Activated CD4-positive, alpha-beta T cell treated with anti-CD3 and anti-CD28 coated beads for 24 hours (primary cell): ENCODE results near the gene SEMA6B.
"Not testable (repeated sequence)": the region's sequence is repeated elsewhere in the genome, so short reads cannot be mapped to it uniquely, and the experiment has no call there.

Source experiments
- DNase-seq, 2 donors: peaks; one replicate each; pipeline ENCODE4 v3.0.0-alpha.2; 2020; ENCODE audit warnings: low read depth in 2 of 2

Gene SEMA6B

DNA sequence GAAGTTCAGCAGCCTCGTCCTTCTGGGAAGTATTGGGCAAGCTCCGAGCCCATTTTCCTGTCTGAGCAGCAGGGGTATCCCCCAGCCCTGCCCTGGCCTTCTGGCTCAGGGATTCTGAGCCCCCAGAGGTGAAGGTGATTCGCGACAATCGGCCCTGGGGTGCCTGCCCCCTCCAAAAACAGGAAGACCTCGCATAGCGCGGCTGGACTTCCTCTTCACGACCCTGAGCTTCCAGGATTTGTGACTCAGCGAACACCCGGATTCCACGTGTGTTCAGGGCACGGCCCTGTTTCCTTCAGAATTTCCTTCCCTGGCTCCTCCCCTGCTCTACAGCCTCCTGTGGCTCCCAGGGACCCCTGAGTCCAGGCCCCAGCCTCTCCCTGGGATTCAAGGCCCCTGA lies at the start of gene SEMA6B:
Gene SEMA6B, minus strand, starts transcription at position 116 of the 400 bp plus-strand sequence. CDS start 1,227 bp downstream, outside the sequence.
- DNase-seq, result no peak

DNA sequence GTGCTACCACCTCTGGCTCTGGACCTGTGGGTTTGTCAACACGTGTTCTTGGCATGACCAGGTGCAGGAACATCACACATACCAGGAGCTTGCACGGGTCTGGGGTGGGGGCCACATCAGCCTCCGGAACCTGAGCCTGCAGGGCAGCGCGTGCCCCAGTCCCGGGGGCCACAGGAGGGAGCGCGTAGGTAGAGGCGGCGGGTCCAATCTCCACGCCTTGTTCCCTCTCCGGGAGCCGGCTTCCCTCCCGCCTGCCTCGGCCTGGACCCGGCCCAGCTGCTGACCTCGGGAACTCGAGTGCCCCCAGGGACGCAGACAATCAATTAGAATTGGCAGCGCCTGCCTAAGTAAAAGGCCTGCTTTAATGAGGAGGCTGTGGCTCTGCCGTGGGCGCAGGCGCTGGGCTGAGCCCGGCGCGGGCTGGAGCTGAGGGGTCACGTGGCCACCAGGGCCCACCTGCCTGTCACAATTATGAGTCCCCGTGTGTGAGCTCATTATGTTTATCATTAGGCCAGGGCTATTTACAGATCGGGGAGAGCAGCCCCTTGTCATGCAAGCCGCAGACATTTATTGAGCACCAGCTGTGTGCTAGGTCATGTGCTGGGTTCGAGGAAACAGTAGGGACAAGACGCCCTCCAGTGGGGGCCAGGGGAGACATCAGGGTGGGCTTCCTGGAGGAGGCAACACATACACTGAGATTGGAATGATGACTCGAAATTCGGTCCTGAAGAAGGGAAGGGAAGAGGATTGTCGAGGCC lies 47.6 kb upstream of the SEMA6B start:
- DNase-seq, result no peak

DNA sequence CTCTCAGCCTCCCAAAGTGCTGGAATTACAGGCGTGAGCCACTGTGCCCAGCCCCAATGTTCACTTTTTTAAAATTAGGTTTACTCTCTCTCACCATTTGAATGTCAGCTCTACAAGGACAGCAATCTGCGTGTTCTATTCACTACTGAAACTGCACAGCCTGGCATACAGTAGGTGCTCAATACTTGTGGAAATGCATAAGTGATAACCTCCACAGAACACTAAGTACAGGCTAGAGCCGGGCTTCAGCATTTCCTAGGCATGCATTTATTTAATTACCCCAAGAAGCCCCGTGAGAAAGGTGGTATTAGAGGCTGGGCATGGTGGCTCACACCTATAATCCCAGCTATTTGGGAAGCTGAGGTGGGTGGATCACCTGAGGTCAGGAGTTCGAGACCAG lies 46.7 kb upstream of the SEMA6B start:
- DNase-seq, result no peak

- DNase-seq, result no peak
Measured at GRCh38 chr19:4604912-4605311, 45.4 kb upstream of the SEMA6B start.

GRCh38 chr19:4602915-4603314 lies 43.4 kb upstream of the SEMA6B start:
- DNase-seq, result no peak

GRCh38 chr19:4602173-4602788 lies 42.8 kb upstream of the SEMA6B start:
- DNase-seq, result no peak

DNA sequence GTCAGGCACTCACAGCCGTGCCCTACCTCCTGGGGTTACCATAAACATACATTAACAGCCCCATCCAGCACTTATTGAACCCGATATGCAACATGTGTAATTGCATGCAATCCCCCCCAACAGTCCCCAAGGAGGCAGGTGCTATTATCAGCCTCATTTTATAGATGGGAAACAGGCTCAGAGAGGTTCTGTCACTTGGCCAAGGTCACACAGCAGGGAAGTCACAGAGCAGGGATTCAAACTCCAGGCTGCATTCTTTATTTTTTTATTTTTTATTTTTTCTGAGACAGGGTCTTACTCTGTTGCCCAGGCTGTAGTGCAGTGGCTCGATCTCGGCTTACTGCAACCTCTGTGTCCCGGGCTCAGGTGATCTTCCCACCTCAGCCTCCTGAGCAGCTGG lies 41.4 kb upstream of the SEMA6B start:
- DNase-seq, result no peak

DNA sequence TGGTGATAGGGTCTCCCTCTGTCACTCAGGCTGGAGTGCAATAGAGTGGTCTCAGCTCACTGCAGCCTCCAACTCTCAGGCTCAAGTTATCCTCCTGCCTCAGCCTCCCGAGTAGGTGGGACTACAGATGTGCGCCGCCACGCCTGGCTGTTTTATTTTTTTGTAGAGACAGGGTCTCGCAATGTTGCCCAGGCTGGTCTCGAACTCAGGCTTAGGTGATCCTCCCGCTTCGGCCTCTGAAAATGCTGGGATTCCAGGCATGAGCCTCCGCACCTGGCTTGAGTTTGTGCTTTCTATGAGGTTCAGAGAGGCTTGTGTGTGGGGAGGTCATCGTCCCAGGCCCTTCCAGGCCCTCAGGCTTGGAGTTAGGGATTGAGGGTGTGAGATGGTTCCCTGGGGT lies 40.6 kb upstream of the SEMA6B start:
- DNase-seq, result no peak

GRCh38 chr19:4598712-4599111 lies 39.2 kb upstream of the SEMA6B start:
- no peak for DNase-seq

GRCh38 chr19:4597975-4598671 lies 38.6 kb upstream of the SEMA6B start:
- DNase-seq, result peak; percentile 15 to 40

DNA sequence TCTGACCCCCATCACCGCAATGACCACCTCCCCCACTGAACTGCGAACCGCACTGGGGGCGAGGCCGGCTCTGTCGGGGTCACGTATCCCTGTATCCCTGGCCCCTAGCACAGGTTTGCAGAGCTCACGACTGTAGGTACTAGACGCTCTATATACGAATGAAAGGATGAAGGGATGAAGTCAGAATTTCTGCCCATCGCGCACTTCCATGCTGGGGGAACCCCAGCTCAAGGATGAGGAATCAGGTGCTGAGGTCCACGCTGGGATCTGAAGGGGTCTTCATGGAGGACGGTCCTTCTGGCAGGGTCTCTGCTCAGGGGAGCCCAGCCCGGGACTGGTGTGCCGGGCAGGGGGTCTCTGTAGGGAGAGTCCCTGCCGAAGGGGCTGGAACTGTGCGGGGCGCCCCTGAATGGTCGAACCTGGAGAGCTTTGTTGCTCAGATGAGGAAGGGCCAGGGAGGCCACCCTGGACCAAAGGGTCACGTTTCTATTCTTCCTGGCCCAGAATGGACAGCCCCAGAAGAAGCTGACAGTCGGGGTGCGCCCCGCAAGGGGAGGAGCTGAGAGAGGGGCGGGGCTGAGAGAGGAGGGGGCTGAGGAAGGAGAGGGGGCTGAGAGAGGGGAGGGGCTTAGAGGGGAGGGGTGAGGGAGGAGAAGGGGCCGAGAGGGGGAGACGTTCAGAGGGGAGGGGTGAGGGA lies 37.9 kb upstream of the SEMA6B start:
- DNase-seq, result no peak

GRCh38 chr19:4596033-4596904 lies 36.8 kb upstream of the SEMA6B start:
- DNase-seq, result no peak

DNA sequence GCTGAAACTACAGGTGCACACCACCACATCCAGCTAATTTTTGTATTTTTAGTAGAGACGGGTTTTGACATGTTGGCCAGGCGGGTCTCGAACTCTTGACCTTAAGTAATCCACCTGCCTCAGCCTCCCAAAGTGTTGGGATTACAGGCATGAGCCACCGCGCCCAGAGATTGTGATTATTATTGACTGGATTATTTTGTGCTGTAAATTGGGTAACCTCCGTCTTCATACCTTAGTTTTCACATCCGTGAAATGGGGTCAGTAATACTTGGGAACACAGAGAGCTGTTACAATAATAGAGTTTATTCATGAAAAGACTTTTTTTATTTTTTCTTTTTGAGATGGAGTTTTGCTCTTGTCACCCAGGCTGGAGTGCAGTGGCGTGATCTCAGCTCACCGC lies 35.7 kb upstream of the SEMA6B start:
- not testable (repeated sequence) for DNase-seq

DNA sequence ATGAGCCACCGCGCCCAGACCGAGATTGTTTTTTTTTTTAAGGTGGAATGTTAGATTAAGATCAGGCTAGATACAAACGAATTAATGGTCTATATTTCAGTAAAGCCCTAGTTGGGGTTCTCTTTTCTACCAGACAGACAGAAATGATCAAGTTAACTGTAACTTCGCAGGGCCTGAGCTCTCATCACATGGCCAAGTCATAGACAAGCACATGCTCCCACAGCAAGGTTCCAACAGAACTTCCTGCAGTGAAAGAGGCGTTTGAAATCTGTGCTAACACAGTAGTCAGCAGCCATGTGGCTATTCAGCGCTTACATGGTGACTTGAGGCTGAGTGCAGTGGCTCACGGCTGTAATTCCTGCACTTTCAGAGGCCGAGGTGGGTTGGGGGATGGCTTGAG lies 34.7 kb upstream of the SEMA6B start:
- DNase-seq, result no peak

DNA sequence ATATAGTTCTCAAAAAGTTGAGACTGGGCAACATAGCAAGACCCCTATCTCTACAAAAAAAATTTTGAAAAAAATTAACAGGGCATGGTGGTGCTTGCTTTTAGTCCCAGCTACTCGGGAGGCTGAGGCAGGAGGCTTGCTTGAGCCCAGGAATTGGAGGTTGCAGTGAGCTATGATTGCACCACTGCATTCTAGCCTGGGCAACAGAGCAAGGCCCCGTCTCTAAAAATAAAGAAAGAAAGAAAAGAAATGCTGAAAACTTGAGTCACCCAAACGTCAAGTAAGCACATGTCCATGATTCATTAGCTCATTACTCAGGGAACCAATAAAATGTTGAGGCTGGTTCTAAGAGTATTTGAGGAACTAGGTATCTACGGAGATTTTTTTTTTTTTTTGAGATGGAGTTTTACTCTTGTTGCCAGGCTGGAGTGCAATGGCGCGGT lies 33.9 kb upstream of the SEMA6B start:
- no peak for DNase-seq

- no peak for DNase-seq
Measured at GRCh38 chr19:4592445-4592844, 33.0 kb upstream of the SEMA6B start.

DNA sequence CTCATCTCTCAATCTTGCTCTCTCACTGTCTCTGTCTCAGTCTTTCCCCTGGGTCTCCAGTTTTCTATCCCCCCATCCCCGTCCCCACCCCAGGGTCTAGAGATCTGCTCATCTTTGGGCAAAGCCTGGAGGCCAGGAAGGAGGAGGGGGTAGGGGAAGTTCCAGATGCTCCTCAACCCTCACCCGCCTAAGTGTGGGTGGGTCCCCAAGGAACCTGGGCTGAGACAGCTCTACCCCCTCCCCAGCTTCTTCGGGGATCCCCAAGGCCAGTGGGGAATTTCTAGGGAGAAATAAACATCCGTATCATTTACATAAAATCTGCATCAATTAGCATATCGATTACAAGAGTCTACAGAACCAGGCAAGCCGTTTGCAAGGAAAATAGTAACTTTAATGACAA lies 31.8 kb upstream of the SEMA6B start:
- DNase-seq, result no peak

DNA sequence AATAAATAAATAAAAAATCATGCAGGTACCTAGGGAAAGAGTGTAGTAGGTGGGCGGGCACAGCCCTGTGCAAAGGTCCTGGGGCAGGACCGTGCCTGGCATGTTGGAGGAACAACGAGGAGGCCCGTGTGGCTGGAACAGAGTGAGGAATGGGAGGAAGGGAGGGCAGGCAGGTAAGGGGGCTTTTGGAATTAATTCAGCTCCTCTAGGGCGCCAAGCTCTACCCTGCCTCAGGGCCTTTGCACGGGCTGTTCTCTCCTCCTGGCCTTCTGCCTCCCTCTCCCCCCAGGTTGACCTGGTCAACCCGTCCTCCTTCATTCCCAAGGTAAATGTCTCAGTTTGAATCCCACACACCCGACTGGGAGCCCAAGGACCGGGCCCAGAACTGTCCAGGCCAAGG lies 31.1 kb upstream of the SEMA6B start:
- no peak for DNase-seq

DNA sequence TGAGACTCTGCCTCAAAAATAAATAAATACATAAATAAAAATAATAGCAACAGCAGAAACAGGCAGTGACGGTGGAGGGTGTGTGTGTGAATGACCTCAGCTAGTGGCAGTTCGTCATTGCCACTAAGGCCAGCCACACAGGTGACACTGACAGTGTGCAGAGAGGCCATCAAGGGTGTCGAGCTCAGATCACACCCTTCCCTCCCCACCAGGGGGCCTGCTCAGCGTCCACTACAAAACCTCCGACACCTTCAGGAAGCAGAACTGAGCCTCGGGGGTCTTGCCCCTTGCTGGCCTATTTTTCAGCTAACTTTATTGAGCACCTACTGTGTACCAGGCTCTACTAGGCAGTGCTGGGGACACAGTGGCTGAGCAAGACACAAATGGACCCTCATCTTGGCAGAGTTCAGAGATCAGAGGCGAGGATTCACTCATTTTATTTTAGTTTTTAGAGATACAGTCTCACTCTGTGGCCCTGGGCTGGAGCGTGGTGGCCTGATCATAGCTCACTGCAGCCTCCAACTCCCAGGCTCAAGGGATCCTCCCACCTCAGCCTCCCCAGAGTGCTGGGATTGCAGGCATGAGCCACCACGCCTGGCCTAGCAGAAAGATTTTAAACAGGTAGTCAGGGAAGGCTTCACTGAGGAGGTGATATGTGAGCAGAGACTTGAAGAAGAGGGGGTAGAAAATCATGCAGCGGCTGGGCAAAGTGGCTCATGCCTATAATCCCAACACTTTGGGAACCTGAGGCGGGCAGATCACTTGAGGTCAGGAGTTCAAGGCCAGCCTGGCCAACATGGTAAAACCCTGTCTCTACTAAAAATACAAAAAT lies 30.3 kb upstream of the SEMA6B start:
- DNase-seq, result no peak

DNA sequence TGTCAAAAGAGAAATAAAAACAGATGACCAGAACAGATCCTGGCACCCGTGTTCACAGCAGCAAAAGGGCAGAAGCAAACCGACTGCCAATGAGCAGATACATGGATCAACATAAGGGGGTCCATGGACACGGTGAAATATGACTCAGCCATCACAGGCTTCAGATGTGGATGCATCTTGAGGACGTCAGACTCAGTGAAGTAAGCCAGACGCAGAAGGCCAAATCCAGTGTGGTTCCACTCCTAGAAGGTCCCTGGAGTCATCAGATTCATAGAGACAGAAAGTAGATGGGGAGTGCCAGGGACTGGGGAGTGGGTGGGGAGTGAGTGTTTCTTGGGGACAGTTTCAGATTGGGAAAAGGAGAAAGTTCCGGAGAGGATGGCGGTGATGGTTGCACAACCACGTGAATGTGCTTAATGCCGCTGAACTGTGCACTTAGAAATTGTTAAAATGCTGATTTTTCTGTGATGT lies 28.8 kb upstream of the SEMA6B start:
- DNase-seq, result no peak
